ENCODE measurements around the gene PHB1.

The PHB1 gene

GRCh38 chr17:49382556-49382955 lies 32.1 kb downstream of the PHB1 start:
- H3K4me1 ChIP-seq (ENCODE audit: control insufficient read depth, insufficient read depth, low read length) = no peaks in the 10 kb centered on the region
- H3K36me3 ChIP-seq (ENCODE audit: control insufficient read depth, insufficient read depth, low read length) = no peaks in the 10 kb centered on the region
- H3K4me3 ChIP-seq (ENCODE audit: low read depth, low read length) = no peak overlapping the region
- no peaks in the 10 kb centered on the region for H3K27me3 ChIP-seq (ENCODE audit: control insufficient read depth, insufficient read depth, low read length)
- H3K9ac ChIP-seq (ENCODE audit: low read depth, low read length) = no peak overlapping the region
- no peaks in the 10 kb centered on the region for H3K9me3 ChIP-seq (ENCODE audit: control insufficient read depth, insufficient read depth, low read length)

GRCh38 chr17:49381793-49382192 lies 32.9 kb downstream of the PHB1 start:
- H3K36me3 ChIP-seq (ENCODE audit: control insufficient read depth, insufficient read depth, low read length) = no peaks in the 10 kb centered on the region
- no peak overlapping the region for H3K9ac ChIP-seq (ENCODE audit: low read depth, low read length)
- no peaks in the 10 kb centered on the region for H3K9me3 ChIP-seq (ENCODE audit: control insufficient read depth, insufficient read depth, low read length)
- H3K4me1 ChIP-seq (ENCODE audit: control insufficient read depth, insufficient read depth, low read length) = no peaks in the 10 kb centered on the region
- no peaks in the 10 kb centered on the region for H3K27me3 ChIP-seq (ENCODE audit: control insufficient read depth, insufficient read depth, low read length)
- H3K4me3 ChIP-seq (ENCODE audit: low read depth, low read length) = no peak overlapping the region

- no peaks in the 10 kb centered on the region for H3K27me3 ChIP-seq (ENCODE audit: control insufficient read depth, insufficient read depth, low read length)
- H3K36me3 ChIP-seq (ENCODE audit: control insufficient read depth, insufficient read depth, low read length) = no peaks in the 10 kb centered on the region
- no peak overlapping the region for H3K9ac ChIP-seq (ENCODE audit: low read depth, low read length)
- H3K9me3 ChIP-seq (ENCODE audit: control insufficient read depth, insufficient read depth, low read length) = no peaks in the 10 kb centered on the region
- H3K4me3 ChIP-seq (ENCODE audit: low read depth, low read length) = no peak overlapping the region
- H3K4me1 ChIP-seq (ENCODE audit: control insufficient read depth, insufficient read depth, low read length) = peaks cover 6% of the 10 kb centered on the region
Observed at GRCh38 chr17:49381033-49381432, 33.6 kb downstream of the PHB1 start.

- Histone ChIP-seq H3K27me3 (ENCODE audit: control insufficient read depth, insufficient read depth, low read length) (no peaks in the 10 kb centered on the region), H3K4me1 (ENCODE audit: control insufficient read depth, insufficient read depth, low read length) (peaks cover 6% of the 10 kb centered on the region), H3K36me3 (ENCODE audit: control insufficient read depth, insufficient read depth, low read length) (no peaks in the 10 kb centered on the region), H3K9ac (ENCODE audit: low read depth, low read length) (no peak overlapping the region), H3K4me3 (ENCODE audit: low read depth, low read length) (no peak overlapping the region), H3K9me3 (ENCODE audit: control insufficient read depth, insufficient read depth, low read length) (no peaks in the 10 kb centered on the region)
Observed at GRCh38 chr17:49379926-49380325, 34.8 kb downstream of the PHB1 start.

GRCh38 chr17:49378311-49378710 lies 36.4 kb downstream of the PHB1 start:
- Histone ChIP-seq H3K36me3 (ENCODE audit: control insufficient read depth, insufficient read depth, low read length) (no peaks in the 10 kb centered on the region), H3K27me3 (ENCODE audit: control insufficient read depth, insufficient read depth, low read length) (no peaks in the 10 kb centered on the region), H3K9me3 (ENCODE audit: control insufficient read depth, insufficient read depth, low read length) (no peaks in the 10 kb centered on the region), H3K4me3 (ENCODE audit: low read depth, low read length) (no peak overlapping the region), H3K9ac (ENCODE audit: low read depth, low read length) (no peak overlapping the region), H3K4me1 (ENCODE audit: control insufficient read depth, insufficient read depth, low read length) (peaks cover 6% of the 10 kb centered on the region)

- peaks cover 19% of the 10 kb centered on the region for H3K4me1 ChIP-seq (ENCODE audit: control insufficient read depth, insufficient read depth, low read length)
- no peak overlapping the region for H3K4me3 ChIP-seq (ENCODE audit: low read depth, low read length)
- no peaks in the 10 kb centered on the region for H3K27me3 ChIP-seq (ENCODE audit: control insufficient read depth, insufficient read depth, low read length)
- H3K9me3 ChIP-seq (ENCODE audit: control insufficient read depth, insufficient read depth, low read length) = no peaks in the 10 kb centered on the region
- H3K9ac ChIP-seq (ENCODE audit: low read depth, low read length) = no peak overlapping the region
- H3K36me3 ChIP-seq (ENCODE audit: control insufficient read depth, insufficient read depth, low read length) = no peaks in the 10 kb centered on the region
Observed at GRCh38 chr17:49375544-49375943, 39.1 kb downstream of the PHB1 start.

GRCh38 chr17:49373115-49373514 lies 41.6 kb downstream of the PHB1 start:
- H3K27me3 ChIP-seq (ENCODE audit: control insufficient read depth, insufficient read depth, low read length) = no peaks in the 10 kb centered on the region
- H3K9me3 ChIP-seq (ENCODE audit: control insufficient read depth, insufficient read depth, low read length) = no peaks in the 10 kb centered on the region
- H3K4me1 ChIP-seq (ENCODE audit: control insufficient read depth, insufficient read depth, low read length) = peaks cover 24% of the 10 kb centered on the region

GRCh38 chr17:49372425-49372824 lies 42.3 kb downstream of the PHB1 start:
- no peaks in the 10 kb centered on the region for H3K9me3 ChIP-seq (ENCODE audit: control insufficient read depth, insufficient read depth, low read length)
- peaks cover 24% of the 10 kb centered on the region for H3K4me1 ChIP-seq (ENCODE audit: control insufficient read depth, insufficient read depth, low read length)
- no peak overlapping the region for H3K4me3 ChIP-seq (ENCODE audit: low read depth, low read length)
- no peaks in the 10 kb centered on the region for H3K27me3 ChIP-seq (ENCODE audit: control insufficient read depth, insufficient read depth, low read length)
- no peak overlapping the region for H3K9ac ChIP-seq (ENCODE audit: low read depth, low read length)
- no peaks in the 10 kb centered on the region for H3K36me3 ChIP-seq (ENCODE audit: control insufficient read depth, insufficient read depth, low read length)

More at GRCh38 chr17:49373115-49373514, 41.6 kb downstream of the PHB1 start:
- H3K4me3 ChIP-seq (ENCODE audit: low read depth, low read length) = no peak overlapping the region
- H3K9ac ChIP-seq (ENCODE audit: low read depth, low read length) = no peak overlapping the region
- H3K36me3 ChIP-seq (ENCODE audit: control insufficient read depth, insufficient read depth, low read length) = no peaks in the 10 kb centered on the region

GRCh38 chr17:49370971-49371834 lies 43.5 kb downstream of the PHB1 start:
- H3K4me1 ChIP-seq (ENCODE audit: control insufficient read depth, insufficient read depth, low read length) = peaks cover 18% of the 10 kb centered on the region
- no peak overlapping the region for H3K9ac ChIP-seq (ENCODE audit: low read depth, low read length)
- no peaks in the 10 kb centered on the region for H3K36me3 ChIP-seq (ENCODE audit: control insufficient read depth, insufficient read depth, low read length)
- H3K4me3 ChIP-seq (ENCODE audit: low read depth, low read length) = peak overlapping the region; percentile 16
- no peaks in the 10 kb centered on the region for H3K9me3 ChIP-seq (ENCODE audit: control insufficient read depth, insufficient read depth, low read length)
- H3K27me3 ChIP-seq (ENCODE audit: control insufficient read depth, insufficient read depth, low read length) = no peaks in the 10 kb centered on the region

- peaks cover 18% of the 10 kb centered on the region for H3K4me1 ChIP-seq (ENCODE audit: control insufficient read depth, insufficient read depth, low read length)
- H3K4me3 ChIP-seq (ENCODE audit: low read depth, low read length) = no peak overlapping the region
- no peaks in the 10 kb centered on the region for H3K9me3 ChIP-seq (ENCODE audit: control insufficient read depth, insufficient read depth, low read length)
- no peaks in the 10 kb centered on the region for H3K36me3 ChIP-seq (ENCODE audit: control insufficient read depth, insufficient read depth, low read length)
- H3K27me3 ChIP-seq (ENCODE audit: control insufficient read depth, insufficient read depth, low read length) = no peaks in the 10 kb centered on the region
- H3K9ac ChIP-seq (ENCODE audit: low read depth, low read length) = no peak overlapping the region
Observed at GRCh38 chr17:49369760-49370159, 44.9 kb downstream of the PHB1 start.

GRCh38 chr17:49369089-49369488 lies 45.6 kb downstream of the PHB1 start:
- H3K9ac ChIP-seq (ENCODE audit: low read depth, low read length) = no peak overlapping the region
- no peaks in the 10 kb centered on the region for H3K36me3 ChIP-seq (ENCODE audit: control insufficient read depth, insufficient read depth, low read length)
- no peaks in the 10 kb centered on the region for H3K27me3 ChIP-seq (ENCODE audit: control insufficient read depth, insufficient read depth, low read length)
- no peak overlapping the region for H3K4me3 ChIP-seq (ENCODE audit: low read depth, low read length)
- no peaks in the 10 kb centered on the region for H3K9me3 ChIP-seq (ENCODE audit: control insufficient read depth, insufficient read depth, low read length)
- peaks cover 18% of the 10 kb centered on the region for H3K4me1 ChIP-seq (ENCODE audit: control insufficient read depth, insufficient read depth, low read length)

GRCh38 chr17:49365667-49366066 lies 49.0 kb downstream of the PHB1 start:
- Histone ChIP-seq H3K4me3 (ENCODE audit: low read depth, low read length) (no peak overlapping the region), H3K9ac (ENCODE audit: low read depth, low read length) (no peak overlapping the region), H3K27me3 (ENCODE audit: control insufficient read depth, insufficient read depth, low read length) (no peaks in the 10 kb centered on the region), H3K9me3 (ENCODE audit: control insufficient read depth, insufficient read depth, low read length) (no peaks in the 10 kb centered on the region), H3K36me3 (ENCODE audit: control insufficient read depth, insufficient read depth, low read length) (no peaks in the 10 kb centered on the region), H3K4me1 (ENCODE audit: control insufficient read depth, insufficient read depth, low read length) (peaks cover 8% of the 10 kb centered on the region)
